Measurements from ENCODE around the gene ADAM22. TPM values are rescaled to one million over a fixed set of nuclear protein-coding genes. Genes with fewer than 3 reads are reported as not detected.

ADAM22 gene
- total and polyA plus RNA-seq, 10 of the 15 experiments (the other 5 are each of a cell fraction or from before 2014, with no cell fraction given) = 1.4 to 24.5 (median 7.6) TPM

GRCh38 chr7:88027724-88028123 lies 93.7 kb downstream of the ADAM22 start:
- H3K27ac ChIP-seq (ENCODE audit: control insufficient read depth, insufficient read depth) = no peak overlapping the region
- CTCF ChIA-PET = no interaction called here
- in situ Hi-C loops (cut with MboI) = no loop called here

More at GRCh38 chr7:88027724-88028123, 93.7 kb downstream of the ADAM22 start:
- no peak overlapping the region for H2AFZ ChIP-seq (ENCODE audit: control insufficient read depth, low read depth, low read length)
- H3K9me3 ChIP-seq (replicated peaks; ENCODE audit: control insufficient read depth, insufficient read depth, low read length) = peaks cover 17% of the 10 kb centered on the region
- no peaks in the 10 kb centered on the region; the same call in 1 of the 2 replicates for H3K79me2 ChIP-seq (ENCODE audit: control insufficient read depth, insufficient read depth, low read length)
- 44% methylated on average over 2 of the region's 2 CpGs for WGBS (ENCODE audit: insufficient coverage, insufficient replicate concordance, low lambda C conversion rate, missing lambda C conversion rate)
- intact Hi-C loops (cut with micrococcal nuclease; ENCODE audit: unreplicated experiment) = no loop called here
- H3K9ac ChIP-seq (ENCODE audit: control insufficient read depth, insufficient read depth, low read length) = no peak overlapping the region
- no peaks in the 10 kb centered on the region; a peak in 1 of 4 replicates for H3K36me3 ChIP-seq (ENCODE audit: control insufficient read depth in 2 of 2, insufficient read depth in 2 of 2, low read length in 1 of 2)
- no peaks in the 10 kb centered on the region for H3K4me1 ChIP-seq (ENCODE audit: control insufficient read depth, insufficient read depth, low read length)
- ChIA-PET SMC1A (ENCODE audit: uncharacterized antibody, unreplicated experiment) (interaction anchor here (0.7 to 1.6 kb wide), 3 partner anchors 10 to 84 kb away, joined by 3 to 4 read pairs (median 3); no protein-coding TSS in a partner anchor), RAD21 (ENCODE audit: unreplicated experiment) (no interaction called here), POLR2A (interaction anchor here (0.5 kb wide), 1 partner anchor 440 kb away, joined by 4 read pairs; no protein-coding TSS in a partner anchor)
- BruUV-seq (replicated peaks) = no TSS peak
- TF ChIP-seq MYC (IDR thresholded peaks at IDR 0.05; ENCODE audit: insufficient read depth, insufficient read length, insufficient replicate concordance, low read length, severe bottlenecking) (no peak), IRF4 (IDR thresholded peaks at IDR 0.05; ENCODE audit: low read depth, low read length) (no peak), ESRRA (IDR thresholded peaks at IDR 0.05; ENCODE audit: low read length) (no peak)
- TF ChIP-seq, protein P1, sequence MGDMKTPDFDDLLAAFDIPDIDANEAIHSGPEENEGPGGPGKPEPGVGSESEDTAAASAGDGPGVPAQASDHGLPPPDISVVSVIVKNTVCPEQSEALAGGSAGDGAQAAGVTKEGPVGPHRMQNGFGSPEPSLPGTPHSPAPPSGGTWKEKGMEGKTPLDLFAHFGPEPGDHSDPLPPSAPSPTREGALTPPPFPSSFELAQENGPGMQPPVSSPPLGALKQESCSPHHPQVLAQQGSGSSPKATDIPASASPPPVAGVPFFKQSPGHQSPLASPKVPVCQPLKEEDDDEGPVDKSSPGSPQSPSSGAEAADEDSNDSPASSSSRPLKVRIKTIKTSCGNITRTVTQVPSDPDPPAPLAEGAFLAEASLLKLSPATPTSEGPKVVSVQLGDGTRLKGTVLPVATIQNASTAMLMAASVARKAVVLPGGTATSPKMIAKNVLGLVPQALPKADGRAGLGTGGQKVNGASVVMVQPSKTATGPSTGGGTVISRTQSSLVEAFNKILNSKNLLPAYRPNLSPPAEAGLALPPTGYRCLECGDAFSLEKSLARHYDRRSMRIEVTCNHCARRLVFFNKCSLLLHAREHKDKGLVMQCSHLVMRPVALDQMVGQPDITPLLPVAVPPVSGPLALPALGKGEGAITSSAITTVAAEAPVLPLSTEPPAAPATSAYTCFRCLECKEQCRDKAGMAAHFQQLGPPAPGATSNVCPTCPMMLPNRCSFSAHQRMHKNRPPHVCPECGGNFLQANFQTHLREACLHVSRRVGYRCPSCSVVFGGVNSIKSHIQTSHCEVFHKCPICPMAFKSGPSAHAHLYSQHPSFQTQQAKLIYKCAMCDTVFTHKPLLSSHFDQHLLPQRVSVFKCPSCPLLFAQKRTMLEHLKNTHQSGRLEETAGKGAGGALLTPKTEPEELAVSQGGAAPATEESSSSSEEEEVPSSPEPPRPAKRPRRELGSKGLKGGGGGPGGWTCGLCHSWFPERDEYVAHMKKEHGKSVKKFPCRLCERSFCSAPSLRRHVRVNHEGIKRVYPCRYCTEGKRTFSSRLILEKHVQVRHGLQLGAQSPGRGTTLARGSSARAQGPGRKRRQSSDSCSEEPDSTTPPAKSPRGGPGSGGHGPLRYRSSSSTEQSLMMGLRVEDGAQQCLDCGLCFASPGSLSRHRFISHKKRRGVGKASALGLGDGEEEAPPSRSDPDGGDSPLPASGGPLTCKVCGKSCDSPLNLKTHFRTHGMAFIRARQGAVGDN (IDR thresholded peaks at IDR 0.05) = no peak
- DNase-seq (ENCODE audit: low read depth, low spot score) (no peak), ATAC-seq (no peak), FAIRE-seq (no peak)
- H3K4me2 ChIP-seq (ENCODE audit: control insufficient read depth, insufficient read depth) = no peak overlapping the region
- no peak overlapping the region for H3K4me3 ChIP-seq
- no peaks in the 10 kb centered on the region for H4K20me1 ChIP-seq (ENCODE audit: control insufficient read depth, insufficient read depth)
- no peaks in the 10 kb centered on the region for H3K27me3 ChIP-seq (replicated peaks in 1 of 2; ENCODE audit: control insufficient read depth in 2 of 2, insufficient read depth in 2 of 2, low read length in 1 of 2)

Measured in GM12878 (cell line).